IPS-18a (cell line): Measurements from ENCODE around the gene SOCS3.
"Not testable (repeated sequence)": the region's sequence is repeated elsewhere in the genome, so short reads cannot be mapped to it uniquely, and the experiment has no call there.

Experiments
- H3K27ac ChIP-seq: one replicate; pipeline ENCODE4 v1.5.1; 2013; ENCODE audit warnings: low read length
- H3K27me3 ChIP-seq: one replicate; pipeline ENCODE4 v1.6.1; 2013; ENCODE audit warnings: mild to moderate bottlenecking, low read length; ENCODE audit not compliant: control insufficient read depth, insufficient read depth
- H3K36me3 ChIP-seq: one replicate; pipeline ENCODE4 v1.6.1; 2013; ENCODE audit warnings: low read depth, low read length; ENCODE audit not compliant: control insufficient read depth
- H3K4me1 ChIP-seq: one replicate; pipeline ENCODE4 v1.6.1; 2013; ENCODE audit warnings: low read depth, low read length; ENCODE audit not compliant: control insufficient read depth
- H3K4me3 ChIP-seq: one replicate; pipeline ENCODE4 v1.5.1; 2013; ENCODE audit warnings: low read length
- H3K9ac ChIP-seq: one replicate; pipeline ENCODE4 v1.6.1; 2013; ENCODE audit warnings: mild to moderate bottlenecking, low read length, moderate library complexity
- H3K9me3 ChIP-seq: one replicate; pipeline ENCODE4 v1.6.1; 2013; ENCODE audit warnings: low read depth, low read length; ENCODE audit not compliant: control insufficient read depth

Gene SOCS3

DNA sequence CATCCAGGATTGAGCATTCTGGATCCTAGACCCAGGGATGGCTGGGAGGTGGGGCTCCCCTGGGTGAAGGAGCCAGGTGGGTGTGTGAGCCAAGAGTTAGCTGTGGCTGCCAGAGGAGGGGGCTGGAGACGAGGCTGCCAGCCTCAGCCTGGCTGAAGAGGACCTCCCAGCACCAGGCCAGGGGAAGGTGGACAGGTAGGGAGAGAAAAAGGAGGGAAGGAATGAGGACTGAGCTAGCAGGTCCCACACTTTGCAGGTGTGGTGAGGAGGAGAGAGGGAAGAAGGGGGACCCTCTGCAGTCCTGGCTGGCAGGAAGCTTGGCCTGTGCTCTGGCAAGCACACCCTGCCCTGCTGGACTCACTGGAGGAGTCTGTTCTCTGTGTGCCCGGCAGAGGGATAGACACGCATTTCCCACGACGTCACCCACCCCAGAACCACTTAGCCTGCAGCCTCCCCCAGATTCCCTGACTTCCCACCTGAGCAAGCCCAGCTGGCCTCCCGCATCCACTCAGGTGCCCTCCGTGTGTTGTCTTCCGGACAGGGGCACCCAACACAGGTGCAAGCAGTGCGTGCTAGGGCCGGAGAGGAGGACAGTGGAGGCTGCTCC is 42.0 kb downstream of the SOCS3 start:
- H3K36me3 ChIP-seq: no peaks in the 10 kb centered on the region
- no peaks in the 10 kb centered on the region for H3K9me3 ChIP-seq
- H3K4me1 ChIP-seq: peaks cover 22% of the 10 kb centered on the region
- peaks cover 2% of the 10 kb centered on the region for H3K27me3 ChIP-seq
- H3K9ac ChIP-seq: no peak overlapping the region
- H3K27ac ChIP-seq: no peak overlapping the region
- no peak overlapping the region for H3K4me3 ChIP-seq

DNA sequence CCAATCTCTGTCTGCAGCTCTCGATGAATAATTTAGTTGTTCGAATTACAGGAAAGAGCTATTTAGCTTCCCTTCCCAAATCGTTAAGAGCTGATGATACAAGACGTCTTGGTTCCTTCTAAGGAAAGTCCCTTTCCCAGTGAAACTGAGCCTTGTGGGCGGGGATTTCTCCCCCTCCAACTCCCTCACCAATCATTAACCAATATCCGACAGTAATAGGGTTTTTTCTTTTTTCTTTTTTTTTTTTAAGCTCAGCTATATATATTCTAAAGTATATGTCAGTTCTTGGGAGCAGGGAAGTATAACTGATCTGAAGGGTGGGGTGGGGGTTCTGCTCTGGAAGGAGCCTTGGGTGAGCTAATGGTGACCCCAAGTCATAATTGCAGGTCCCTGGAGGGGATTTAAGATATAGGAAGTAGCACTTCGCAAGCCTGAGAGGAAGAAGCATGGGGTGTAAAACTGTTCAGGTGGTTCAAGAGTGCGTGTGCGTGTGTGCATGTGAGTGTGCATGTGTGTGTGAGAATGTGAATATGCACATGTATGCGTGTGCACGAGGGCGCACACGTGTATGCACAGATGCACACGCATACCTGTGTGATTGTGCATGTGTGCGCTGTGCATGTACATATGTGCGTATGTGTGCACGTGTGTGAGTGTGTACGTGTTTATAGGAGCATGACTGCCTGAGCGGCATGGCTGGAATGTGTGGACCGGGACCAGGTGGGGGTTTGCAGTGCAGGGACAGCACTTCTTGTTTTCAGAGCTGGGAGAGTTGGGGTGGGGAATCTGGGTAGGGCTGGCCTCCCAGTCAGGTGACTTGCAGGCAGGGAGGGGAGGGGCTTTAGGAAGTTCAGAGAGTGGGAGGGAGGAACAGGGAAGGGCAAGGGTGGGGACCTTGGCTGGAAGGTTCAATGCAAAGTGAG is 42.7 kb downstream of the SOCS3 start:
- H3K4me1 ChIP-seq: peaks cover 22% of the 10 kb centered on the region
- H3K27me3 ChIP-seq: peaks cover 9% of the 10 kb centered on the region

DNA sequence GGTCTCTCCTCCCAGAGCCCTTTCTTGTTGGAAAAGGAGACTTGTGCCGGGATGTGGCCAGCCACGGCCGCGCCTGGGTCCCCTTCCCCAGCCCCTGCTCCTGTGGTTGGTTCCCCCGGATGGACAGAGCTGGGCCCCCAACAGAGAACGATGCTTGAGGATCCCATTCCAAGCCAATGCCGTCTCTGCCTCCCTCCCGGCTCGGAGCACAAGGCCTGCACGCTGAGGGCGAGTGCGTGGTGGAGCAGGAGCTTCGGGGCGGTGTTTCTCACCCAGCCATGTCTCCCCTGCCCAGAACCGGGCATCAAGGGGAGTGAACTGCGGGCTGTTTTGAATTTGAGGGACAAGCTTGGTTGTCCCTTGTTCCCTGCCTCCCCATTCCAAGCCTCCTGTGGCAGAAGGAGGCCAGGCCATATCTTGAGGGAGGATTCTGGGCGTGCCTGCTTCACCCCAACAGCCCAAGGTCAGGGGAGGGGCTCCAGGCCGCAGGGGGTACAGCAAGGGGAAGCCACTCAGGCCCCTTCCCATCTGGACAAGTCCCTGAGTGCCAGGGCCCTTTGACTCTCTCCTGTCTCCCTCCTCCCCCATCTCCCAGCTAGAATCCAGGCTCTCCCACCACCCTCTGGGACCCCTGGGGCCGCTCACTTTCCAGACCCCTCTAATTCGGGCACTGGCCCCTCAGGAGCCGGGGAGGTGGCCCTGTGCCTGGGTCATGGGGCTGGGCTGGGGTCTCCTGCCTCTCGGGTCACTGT is 43.6 kb downstream of the SOCS3 start:
- peak overlapping the region; percentile 44 for H3K27ac ChIP-seq

More for the DNA sequence above, 42.7 kb downstream of the SOCS3 start:
- Histone ChIP-seq H3K9ac (peak overlapping the region; percentile 40), H3K4me3 (peak overlapping the region; percentile 28), H3K27ac (no peak overlapping the region), H3K9me3 (no peaks in the 10 kb centered on the region), H3K36me3 (no peaks in the 10 kb centered on the region)

GRCh38 chr17:78315355-78316114 is 44.3 kb downstream of the SOCS3 start:
- Histone ChIP-seq H3K9ac (peak overlapping the region; percentile 40), H3K27me3 (peaks cover 9% of the 10 kb centered on the region), H3K9me3 (no peaks in the 10 kb centered on the region), H3K27ac (peak overlapping the region; percentile 44), H3K4me1 (peaks cover 22% of the 10 kb centered on the region), H3K4me3 (no peak overlapping the region), H3K36me3 (no peaks in the 10 kb centered on the region)

More for the DNA sequence above, 43.6 kb downstream of the SOCS3 start:
- peak overlapping the region; percentile 40 for H3K9ac ChIP-seq
- H3K27me3 ChIP-seq: peaks cover 9% of the 10 kb centered on the region
- peak overlapping the region; percentile 28 for H3K4me3 ChIP-seq
- no peaks in the 10 kb centered on the region for H3K36me3 ChIP-seq
- peaks cover 22% of the 10 kb centered on the region for H3K4me1 ChIP-seq
- H3K9me3 ChIP-seq: no peaks in the 10 kb centered on the region

GRCh38 chr17:78314683-78315354 is 45.1 kb downstream of the SOCS3 start:
- H3K9me3 ChIP-seq: no peaks in the 10 kb centered on the region
- no peak overlapping the region for H3K9ac ChIP-seq

GRCh38 chr17:78313735-78314648 is 45.9 kb downstream of the SOCS3 start:
- Histone ChIP-seq H3K36me3 (no peaks in the 10 kb centered on the region), H3K4me1 (peaks cover 22% of the 10 kb centered on the region), H3K4me3 (peak overlapping the region; percentile 43), H3K27ac (no peak overlapping the region), H3K9me3 (no peaks in the 10 kb centered on the region), H3K9ac (peak overlapping the region; percentile 49), H3K27me3 (peaks cover 9% of the 10 kb centered on the region)

More at GRCh38 chr17:78314683-78315354, 45.1 kb downstream of the SOCS3 start:
- Histone ChIP-seq H3K27ac (no peak overlapping the region), H3K4me1 (peaks cover 22% of the 10 kb centered on the region), H3K27me3 (peaks cover 9% of the 10 kb centered on the region), H3K36me3 (no peaks in the 10 kb centered on the region), H3K4me3 (peak overlapping the region; percentile 43)

GRCh38 chr17:78309659-78310255 is 50.1 kb downstream of the SOCS3 start:
- not testable (repeated sequence) for H3K4me1 ChIP-seq, H3K9ac ChIP-seq, H3K9me3 ChIP-seq, H3K27ac ChIP-seq, H3K27me3 ChIP-seq, H3K4me3 ChIP-seq, H3K36me3 ChIP-seq

DNA sequence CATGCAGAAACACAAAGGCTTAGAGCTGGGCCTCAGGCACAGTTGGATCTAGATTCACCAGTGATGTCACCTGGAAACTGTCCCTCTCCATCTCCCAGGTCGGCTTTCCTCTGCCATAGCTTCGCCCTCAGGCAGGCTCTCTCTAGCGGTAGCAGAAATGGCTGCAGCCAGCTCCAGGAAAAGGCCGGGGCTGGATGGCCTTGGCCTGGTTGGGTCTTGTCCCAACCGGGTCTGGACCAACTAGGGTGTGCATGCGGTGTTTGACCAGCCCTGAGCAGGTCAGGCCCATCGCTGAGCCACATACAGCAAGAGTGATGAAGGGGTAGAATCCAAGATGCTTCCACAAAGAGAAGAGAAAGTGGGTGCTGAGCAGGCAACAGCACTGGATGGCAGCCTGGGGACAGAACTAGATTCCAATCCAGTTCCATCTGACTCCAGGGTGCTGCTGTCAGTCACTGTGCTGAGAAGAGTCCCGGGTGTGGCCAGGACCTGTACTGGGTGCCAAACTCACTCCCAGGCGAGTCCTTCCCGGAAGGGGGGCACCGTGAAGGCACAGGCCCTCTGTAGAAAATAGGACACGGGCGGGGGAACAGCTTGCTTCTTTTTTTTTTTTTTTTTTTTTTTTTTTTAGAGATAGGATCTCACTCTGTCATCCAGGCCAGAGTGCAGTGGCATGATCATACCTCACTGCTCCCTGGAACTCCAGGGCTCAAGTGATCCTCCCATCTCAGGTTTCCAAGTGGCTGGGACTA is 51.8 kb downstream of the SOCS3 start:
- H3K9ac ChIP-seq: no peak overlapping the region
- H3K27me3 ChIP-seq: peaks cover 9% of the 10 kb centered on the region

GRCh38 chr17:78306913-78307312 is 53.0 kb downstream of the SOCS3 start:
- Histone ChIP-seq H3K27ac (no peak overlapping the region), H3K9ac (no peak overlapping the region), H3K27me3 (no peaks in the 10 kb centered on the region), H3K36me3 (no peaks in the 10 kb centered on the region), H3K9me3 (no peaks in the 10 kb centered on the region), H3K4me1 (no peaks in the 10 kb centered on the region), H3K4me3 (no peak overlapping the region)

More for the DNA sequence above, 51.8 kb downstream of the SOCS3 start:
- H3K9me3 ChIP-seq: no peaks in the 10 kb centered on the region
- H3K36me3 ChIP-seq: no peaks in the 10 kb centered on the region
- H3K4me1 ChIP-seq: no peaks in the 10 kb centered on the region
- no peak overlapping the region for H3K4me3 ChIP-seq
- H3K27ac ChIP-seq: no peak overlapping the region
